Activated naive CD8-positive, alpha-beta T cell (primary cell): ENCODE results near the gene PHC2.

ENCODE experiments used
- H3K27ac Mint-ChIP-seq: one replicate; pipeline ENCODE4 v1.8.0; 2021; ENCODE audit warnings: mixed read lengths
- H3K27me3 Mint-ChIP-seq: one replicate; pipeline ENCODE4 v1.8.0; 2021; ENCODE audit warnings: mixed read lengths
- H3K36me3 Mint-ChIP-seq: one replicate; pipeline ENCODE4 v1.8.0; 2021; ENCODE audit warnings: mixed read lengths
- H3K4me1 Mint-ChIP-seq: one replicate; pipeline ENCODE4 v1.8.0; 2021; ENCODE audit warnings: low read depth, mixed read lengths
- H3K4me3 Mint-ChIP-seq: one replicate; pipeline ENCODE4 v1.8.0; 2021; ENCODE audit warnings: mild to moderate bottlenecking, mixed read lengths
- H3K9me3 Mint-ChIP-seq: one replicate; pipeline ENCODE4 v1.8.0; 2021; ENCODE audit warnings: low read depth, mixed read lengths

PHC2 gene

DNA sequence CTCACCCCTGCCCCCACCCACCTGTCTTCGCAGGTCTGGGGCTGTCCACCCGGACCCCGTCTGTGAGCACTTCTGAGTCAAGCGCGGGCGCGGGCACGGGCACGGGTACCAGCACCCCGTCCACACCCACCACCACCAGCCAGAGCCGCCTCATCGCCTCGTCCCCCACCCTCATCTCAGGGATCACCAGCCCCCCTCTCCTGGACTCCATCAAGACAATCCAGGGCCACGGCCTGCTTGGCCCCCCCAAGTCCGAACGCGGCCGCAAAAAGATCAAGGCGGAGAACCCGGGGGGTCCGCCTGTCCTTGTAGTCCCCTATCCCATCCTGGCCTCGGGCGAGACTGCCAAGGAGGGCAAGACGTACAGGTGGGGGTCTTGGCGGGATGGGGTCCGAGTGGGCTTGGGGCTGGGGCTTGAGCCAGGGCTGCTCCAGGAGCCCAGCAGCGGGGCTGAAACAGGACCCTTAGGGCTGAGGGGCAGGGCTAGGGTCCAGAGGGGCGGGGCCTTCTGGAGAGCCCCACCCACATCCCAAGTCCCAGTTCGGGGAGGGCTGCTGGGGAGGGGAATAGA lies 150.7 kb downstream of the PHC2 start:
- Mint-ChIP-seq H3K9me3 (no peaks in the 10 kb centered on the region), H3K4me1 (no peaks in the 10 kb centered on the region), H3K4me3 (no peak overlapping the region), H3K27me3 (no peaks in the 10 kb centered on the region), H3K36me3 (peaks cover 6% of the 10 kb centered on the region), H3K27ac (no peak overlapping the region)

DNA sequence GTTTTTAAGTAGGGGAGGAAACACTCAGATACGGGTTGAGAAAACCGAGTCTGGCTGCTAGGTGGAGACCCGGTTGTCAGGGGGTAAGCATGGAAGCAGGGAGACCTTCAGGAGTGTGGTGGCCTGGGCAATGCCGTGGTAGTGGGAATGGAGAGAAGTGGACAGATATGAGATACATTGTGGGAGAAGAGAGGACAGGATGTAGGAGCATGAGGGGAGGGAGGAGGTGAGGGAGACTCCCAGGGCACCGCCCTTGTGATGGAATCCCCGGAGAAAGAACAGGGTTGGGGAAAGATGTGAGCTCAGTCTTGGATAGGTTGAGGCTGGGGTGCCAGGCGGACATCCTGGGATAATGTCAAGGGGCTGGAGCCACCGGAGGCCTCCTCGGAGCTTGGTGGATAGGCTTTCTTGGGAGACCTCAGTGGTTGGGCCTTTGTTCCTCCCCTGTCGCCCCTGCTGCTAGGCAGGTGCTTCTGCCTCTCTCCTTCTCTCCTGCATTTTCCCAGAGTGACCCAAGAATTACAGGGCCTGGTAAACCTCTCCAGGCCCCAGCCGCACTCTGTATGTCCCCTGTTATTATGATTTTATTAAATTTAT lies 153.3 kb downstream of the PHC2 start:
- peaks cover 2% of the 10 kb centered on the region for H3K36me3 Mint-ChIP-seq
- no peak overlapping the region for H3K4me3 Mint-ChIP-seq
- peaks cover 10% of the 10 kb centered on the region for H3K4me1 Mint-ChIP-seq
- no peaks in the 10 kb centered on the region for H3K27me3 Mint-ChIP-seq
- no peak overlapping the region for H3K27ac Mint-ChIP-seq
- no peaks in the 10 kb centered on the region for H3K9me3 Mint-ChIP-seq

DNA sequence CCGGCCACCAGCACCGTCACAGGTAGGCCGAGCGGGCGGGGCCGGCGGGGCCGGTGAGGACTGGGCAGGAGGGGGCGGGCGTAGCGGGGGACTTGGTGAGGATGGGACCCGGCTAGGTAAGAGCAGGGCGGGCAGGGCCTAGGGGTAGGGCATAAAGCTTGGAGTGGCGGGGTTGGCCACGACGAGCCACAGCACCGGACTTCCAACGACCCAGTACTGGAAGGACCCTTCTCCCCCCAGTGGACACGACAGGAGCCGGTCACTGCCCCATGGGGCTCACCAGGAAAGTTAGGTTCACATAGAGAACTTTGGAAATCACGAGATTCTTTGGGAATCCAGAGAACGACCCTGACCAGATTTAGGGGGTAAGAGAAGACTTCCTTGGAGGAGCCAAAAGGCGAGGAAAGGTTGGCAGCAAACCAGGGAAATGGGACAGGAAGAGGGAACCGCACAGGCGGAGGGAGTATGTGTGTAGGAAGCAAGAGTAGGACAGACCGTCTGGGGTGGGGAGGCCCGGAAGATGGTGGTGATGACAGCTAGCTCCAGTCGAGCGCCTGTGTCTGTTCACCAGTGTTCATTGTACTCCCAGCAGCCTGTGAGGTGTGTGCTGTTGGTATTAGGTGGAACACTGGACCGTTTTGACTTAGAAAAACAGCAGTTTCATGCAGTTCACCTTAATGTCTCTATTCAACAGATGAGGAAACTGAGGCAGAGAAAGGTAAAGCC lies 154.2 kb downstream of the PHC2 start:
- Mint-ChIP-seq H3K4me1 (peaks cover 14% of the 10 kb centered on the region), H3K36me3 (no peaks in the 10 kb centered on the region), H3K4me3 (no peak overlapping the region), H3K9me3 (no peaks in the 10 kb centered on the region), H3K27me3 (no peaks in the 10 kb centered on the region), H3K27ac (no peak overlapping the region)

DNA sequence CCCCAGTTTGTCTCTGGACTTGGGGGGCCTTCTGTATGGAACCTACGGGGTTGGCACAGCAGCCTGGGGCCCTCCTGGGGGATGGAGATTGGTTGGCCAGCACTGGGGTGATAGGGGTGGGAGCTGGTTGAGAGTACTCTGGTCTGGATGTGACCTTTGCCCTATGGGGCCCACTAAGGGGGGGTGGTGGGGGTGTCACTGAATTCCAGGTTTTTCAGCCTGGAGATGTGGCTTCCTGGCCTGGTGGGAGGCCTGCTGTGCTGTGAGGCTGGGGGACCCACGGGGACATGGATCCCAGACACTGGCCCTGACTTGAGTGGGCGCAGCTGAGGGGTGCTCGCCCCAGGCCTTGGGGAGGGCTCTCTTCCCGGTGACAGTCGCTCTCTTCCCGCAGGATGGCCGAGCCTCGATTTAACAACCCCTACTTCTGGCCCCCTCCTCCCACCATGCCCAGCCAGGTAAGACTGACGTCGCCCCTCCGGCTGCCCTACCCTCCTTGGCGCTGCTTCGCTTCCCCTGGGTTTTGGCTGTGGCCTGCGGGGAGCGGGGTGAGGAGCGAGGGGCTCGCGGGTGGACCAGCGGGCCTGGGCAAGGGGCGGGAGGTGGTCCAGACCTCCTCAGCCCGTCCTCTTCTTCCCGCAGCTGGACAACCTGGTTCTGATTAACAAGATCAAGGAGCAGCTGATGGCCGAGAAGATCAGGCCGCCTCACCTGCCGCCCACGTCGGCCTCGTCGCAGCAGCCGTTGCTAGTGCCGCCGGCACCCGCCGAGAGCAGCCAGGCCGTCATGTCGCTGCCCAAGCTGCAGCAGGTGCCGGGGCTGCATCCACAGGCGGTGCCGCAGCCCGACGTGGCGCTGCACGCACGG lies 155.0 kb downstream of the PHC2 start:
- Mint-ChIP-seq H3K9me3 (no peaks in the 10 kb centered on the region), H3K4me3 (no peak overlapping the region), H3K27ac (no peak overlapping the region), H3K27me3 (no peaks in the 10 kb centered on the region), H3K4me1 (peaks cover 18% of the 10 kb centered on the region), H3K36me3 (no peaks in the 10 kb centered on the region)

DNA sequence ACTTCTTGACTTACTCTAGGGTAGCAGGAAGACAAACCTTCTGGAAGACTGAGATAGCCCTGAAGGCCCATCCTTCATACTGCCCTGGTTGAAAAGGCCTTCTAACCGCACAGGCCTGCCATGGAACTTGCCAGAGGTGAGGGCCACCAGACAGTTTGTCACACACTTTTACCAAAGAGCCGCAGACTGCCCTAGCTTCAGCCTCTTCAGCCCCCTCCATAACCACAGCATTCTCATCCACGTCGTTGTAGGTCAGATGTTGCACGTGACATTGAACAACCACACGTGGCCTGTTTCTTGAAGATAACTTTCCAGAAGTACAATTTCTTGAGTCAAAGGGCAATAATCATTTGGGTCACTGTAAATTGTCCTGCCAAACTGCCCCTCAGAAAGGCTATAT lies 155.7 kb downstream of the PHC2 start:
- no peak overlapping the region for H3K27ac Mint-ChIP-seq
- H3K27me3 Mint-ChIP-seq = no peaks in the 10 kb centered on the region
- H3K4me1 Mint-ChIP-seq = peaks cover 18% of the 10 kb centered on the region
- H3K4me3 Mint-ChIP-seq = no peak overlapping the region
- H3K36me3 Mint-ChIP-seq = no peaks in the 10 kb centered on the region
- H3K9me3 Mint-ChIP-seq = no peaks in the 10 kb centered on the region

DNA sequence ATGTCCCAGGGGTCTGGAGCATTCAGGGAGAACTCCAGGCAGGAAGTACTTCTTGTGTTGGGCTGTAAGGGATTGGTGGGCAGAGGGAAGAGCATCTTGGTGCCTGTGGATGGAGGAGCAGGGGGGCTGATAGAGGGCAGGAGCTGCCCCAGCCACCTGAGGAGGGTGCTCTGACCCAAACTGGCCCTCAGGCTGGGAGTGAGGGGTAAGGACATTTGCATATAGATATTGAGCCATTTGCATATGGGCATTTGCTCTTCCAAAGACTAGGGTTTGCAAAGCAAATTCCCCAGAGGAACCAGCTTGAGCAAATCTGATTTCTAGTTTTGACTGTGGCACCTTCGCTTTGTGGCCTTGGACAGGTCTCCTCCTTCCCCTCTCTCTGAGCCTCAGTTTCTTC lies 156.4 kb downstream of the PHC2 start:
- Mint-ChIP-seq H3K4me1 (peaks cover 20% of the 10 kb centered on the region), H3K36me3 (no peaks in the 10 kb centered on the region), H3K4me3 (no peak overlapping the region), H3K27ac (peak overlapping the region; percentile 61), H3K9me3 (no peaks in the 10 kb centered on the region), H3K27me3 (no peaks in the 10 kb centered on the region)

DNA sequence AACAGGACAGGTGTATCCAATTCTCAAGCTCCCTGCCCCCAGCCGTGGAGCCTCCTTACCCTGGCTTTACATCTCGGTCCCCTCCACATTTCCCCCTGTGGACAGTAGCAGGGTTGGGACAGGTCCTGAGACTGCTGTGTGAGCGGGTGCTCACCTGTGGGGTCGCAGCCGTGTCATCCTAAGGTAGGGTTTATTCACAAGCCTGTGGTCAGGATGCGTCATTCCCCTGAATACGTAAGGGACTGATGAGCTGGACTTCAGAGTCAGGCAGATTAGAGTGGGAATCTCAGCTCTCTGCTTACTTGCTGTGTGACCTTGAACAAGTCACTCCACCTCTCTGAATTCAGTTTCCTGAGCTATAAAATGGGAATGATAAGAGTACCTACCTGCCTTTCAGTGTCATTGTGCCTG lies 156.9 kb downstream of the PHC2 start:
- no peaks in the 10 kb centered on the region for H3K36me3 Mint-ChIP-seq
- no peaks in the 10 kb centered on the region for H3K9me3 Mint-ChIP-seq
- H3K27ac Mint-ChIP-seq = no peak overlapping the region
- no peaks in the 10 kb centered on the region for H3K27me3 Mint-ChIP-seq
- H3K4me1 Mint-ChIP-seq = peaks cover 20% of the 10 kb centered on the region
- H3K4me3 Mint-ChIP-seq = no peak overlapping the region
